Epithelial cell of proximal tubule (primary cell): ENCODE measurements around the gene ZNF101. TPM values are rescaled to one million over a fixed set of nuclear protein-coding genes. Genes with fewer than 3 reads are reported as not detected.
A peak's percentile ranks its signal among the peaks of the same experiment; 100 is the strongest.
"Not testable (repeated sequence)": the region's sequence is repeated elsewhere in the genome, so short reads cannot be mapped to it uniquely, and the experiment has no call there.

Experiments
- DNase-seq: peaks from one replicate; pipeline ENCODE4 v3.0.0-alpha.2; 2011; ENCODE audit warnings: low read depth
- H3K4me3 ChIP-seq: 2 replicates; pipeline ENCODE4 v1.5.1; 2011; ENCODE audit warnings: low read depth, mild to moderate bottlenecking, low read length
- CTCF ChIP-seq: conservative IDR thresholded peaks from 2 replicates; pipeline ENCODE4 v1.5.1; 2012; ENCODE audit warnings: low read depth, mild to moderate bottlenecking, low read length
- total RNA-seq: library from RNA; depleted of rRNA; stranded (reverse); fragments of >200 nt; gene quantifications from 2 replicates; pipeline ENCODE4 v1.2.3, GENCODE V29; 2015

The ZNF101 gene
- total RNA-seq, 1 donor from 2014 or later, result 7.6 TPM

GRCh38 chr19:19661675-19662251 is 6.9 kb upstream of the ZNF101 start:
- no peak for TF ChIP-seq CTCF
- DNase-seq, result no peak
- peak overlapping the region; percentile 95 for H3K4me3 ChIP-seq

GRCh38 chr19:19662344-19662743 is 6.3 kb upstream of the ZNF101 start:
- peak overlapping the region; percentile 95 for H3K4me3 ChIP-seq
- no peak for TF ChIP-seq CTCF
- no peak for DNase-seq

- TF ChIP-seq CTCF, result no peak
- DNase-seq, result no peak
- H3K4me3 ChIP-seq, result peak overlapping the region; percentile 95
Observed at GRCh38 chr19:19662871-19663255, 5.8 kb upstream of the ZNF101 start.

- no peak for TF ChIP-seq CTCF
- H3K4me3 ChIP-seq, result peak within 1 kb of the TSS; percentile 95
- DNase-seq, result peak; percentile 61
Observed at GRCh38 chr19:19663256-19664120, 5.2 kb upstream of the ZNF101 start, which contains the start of gene ATP13A1. ATP13A1 (minus strand) TSS chr19:19663676; CDS start chr19:19663666, 10 bp downstream.

GRCh38 chr19:19665420-19665948 is 3.2 kb upstream of the ZNF101 start:
- H3K4me3 ChIP-seq, DNase-seq: not testable (repeated sequence)

GRCh38 chr19:19670070-19670551 is 1.5 kb downstream of the ZNF101 start:
- no peak for DNase-seq
- H3K4me3 ChIP-seq, result peak overlapping the region; percentile 97
- TF ChIP-seq CTCF, result no peak

GRCh38 chr19:19672816-19673215 is 4.2 kb downstream of the ZNF101 start:
- no peak overlapping the region for H3K4me3 ChIP-seq
- no peak for DNase-seq
- TF ChIP-seq CTCF, result no peak
